ENCODE measurements around the gene ADRB2. TPM values are rescaled to one million over a fixed set of nuclear protein-coding genes. Genes with fewer than 3 reads are reported as not detected.
"Not testable (repeated sequence)": the region's sequence is repeated elsewhere in the genome, so short reads cannot be mapped to it uniquely, and the experiment has no call there.

Gene ADRB2
- total RNA-seq, 3 donors from 2014 or later (not counting 1 experiment from before 2014, with no cell fraction given): 47.1 to 78.9 (median 60.7) TPM

- no peak overlapping the region for H3K4me3 Mint-ChIP-seq
- peaks cover under 1 to 6% of the 10 kb centered on the region in 2 donors for H3K4me1 Mint-ChIP-seq
- no peaks in the 10 kb centered on the region for H3K36me3 Mint-ChIP-seq
- DNase-seq: no peak
- WGBS (ENCODE audit: insufficient coverage): 100% methylated on average over 1 of the region's 1 CpG
- H3K27ac Mint-ChIP-seq: no peak overlapping the region
- Histone ChIP-seq H3K27ac (ENCODE audit: low read length) (no peak overlapping the region), H3K27me3 (ENCODE audit: control insufficient read depth, insufficient read depth, low read length) (no peaks in the 10 kb centered on the region), H3K36me3 (ENCODE audit: control insufficient read depth, insufficient read depth, low read length) (no peaks in the 10 kb centered on the region), H3K4me3 (ENCODE audit: low read length) (no peak overlapping the region), H3K9me3 (ENCODE audit: control insufficient read depth, insufficient read depth, low read length) (no peaks in the 10 kb centered on the region), H3K4me1 (ENCODE audit: control insufficient read depth, insufficient read depth, low read length) (peaks cover 2% of the 10 kb centered on the region)
- no peaks in the 10 kb centered on the region for H3K9me3 Mint-ChIP-seq
- TF ChIP-seq, protein P1, sequence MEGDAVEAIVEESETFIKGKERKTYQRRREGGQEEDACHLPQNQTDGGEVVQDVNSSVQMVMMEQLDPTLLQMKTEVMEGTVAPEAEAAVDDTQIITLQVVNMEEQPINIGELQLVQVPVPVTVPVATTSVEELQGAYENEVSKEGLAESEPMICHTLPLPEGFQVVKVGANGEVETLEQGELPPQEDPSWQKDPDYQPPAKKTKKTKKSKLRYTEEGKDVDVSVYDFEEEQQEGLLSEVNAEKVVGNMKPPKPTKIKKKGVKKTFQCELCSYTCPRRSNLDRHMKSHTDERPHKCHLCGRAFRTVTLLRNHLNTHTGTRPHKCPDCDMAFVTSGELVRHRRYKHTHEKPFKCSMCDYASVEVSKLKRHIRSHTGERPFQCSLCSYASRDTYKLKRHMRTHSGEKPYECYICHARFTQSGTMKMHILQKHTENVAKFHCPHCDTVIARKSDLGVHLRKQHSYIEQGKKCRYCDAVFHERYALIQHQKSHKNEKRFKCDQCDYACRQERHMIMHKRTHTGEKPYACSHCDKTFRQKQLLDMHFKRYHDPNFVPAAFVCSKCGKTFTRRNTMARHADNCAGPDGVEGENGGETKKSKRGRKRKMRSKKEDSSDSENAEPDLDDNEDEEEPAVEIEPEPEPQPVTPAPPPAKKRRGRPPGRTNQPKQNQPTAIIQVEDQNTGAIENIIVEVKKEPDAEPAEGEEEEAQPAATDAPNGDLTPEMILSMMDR (IDR thresholded peaks at IDR 0.05): no peak
- intact Hi-C loops (cut with micrococcal nuclease): no loop called here
- no peak for ATAC-seq
- H3K27me3 Mint-ChIP-seq (ENCODE audit: low read depth in 2 of 2): peaks cover 9 to 23% of the 10 kb centered on the region in 2 donors
Measured at GRCh38 chr5:148798786-148799185, 27.6 kb upstream of the ADRB2 start.

GRCh38 chr5:148799737-148800527, 26.5 kb upstream of the ADRB2 start:
- H3K36me3 Mint-ChIP-seq: no peaks in the 10 kb centered on the region
- H3K4me3 Mint-ChIP-seq: no peak overlapping the region
- intact Hi-C loops (cut with micrococcal nuclease): no loop called here
- Histone ChIP-seq H3K4me3 (ENCODE audit: low read length) (no peak overlapping the region), H3K9me3 (ENCODE audit: control insufficient read depth, insufficient read depth, low read length) (no peaks in the 10 kb centered on the region), H3K27me3 (ENCODE audit: control insufficient read depth, insufficient read depth, low read length) (no peaks in the 10 kb centered on the region), H3K36me3 (ENCODE audit: control insufficient read depth, insufficient read depth, low read length) (no peaks in the 10 kb centered on the region), H3K4me1 (ENCODE audit: control insufficient read depth, insufficient read depth, low read length) (no peaks in the 10 kb centered on the region), H3K27ac (ENCODE audit: low read length) (no peak overlapping the region)
- DNase-seq (no peak), ATAC-seq (no peak)
- TF ChIP-seq, protein P1 (IDR thresholded peaks at IDR 0.05): no peak
- 83% methylated on average over 6 of the region's 9 CpGs for WGBS (ENCODE audit: insufficient coverage)
- H3K4me1 Mint-ChIP-seq: no peaks in the 10 kb centered on the region
- peaks cover 3 to 14% of the 10 kb centered on the region in 2 donors for H3K27me3 Mint-ChIP-seq (ENCODE audit: low read depth in 2 of 2)
- H3K9me3 Mint-ChIP-seq: no peaks in the 10 kb centered on the region
- H3K27ac Mint-ChIP-seq: no peak overlapping the region

GRCh38 chr5:148801682-148802276, 24.6 kb upstream of the ADRB2 start:
- TF ChIP-seq, protein P1 (IDR thresholded peaks at IDR 0.05): no peak
- DNase-seq (no peak), ATAC-seq (no peak)
- Mint-ChIP-seq H3K27ac (no peak overlapping the region), H3K9me3 (no peaks in the 10 kb centered on the region), H3K27me3 (ENCODE audit: low read depth in 2 of 2) (peaks cover 2 to 11% of the 10 kb centered on the region in 2 donors), H3K4me3 (no peak overlapping the region), H3K4me1 (no peaks in the 10 kb centered on the region), H3K36me3 (no peaks in the 10 kb centered on the region)
- WGBS (ENCODE audit: insufficient coverage): 70% methylated on average over 2 of the region's 4 CpGs
- H3K4me1 ChIP-seq (ENCODE audit: control insufficient read depth, insufficient read depth, low read length): peaks cover 11% of the 10 kb centered on the region
- intact Hi-C loops (cut with micrococcal nuclease): no loop called here
- no peaks in the 10 kb centered on the region for H3K36me3 ChIP-seq (ENCODE audit: control insufficient read depth, insufficient read depth, low read length)
- no peaks in the 10 kb centered on the region for H3K27me3 ChIP-seq (ENCODE audit: control insufficient read depth, insufficient read depth, low read length)
- H3K9me3 ChIP-seq (ENCODE audit: control insufficient read depth, insufficient read depth, low read length): no peaks in the 10 kb centered on the region
- H3K27ac ChIP-seq (ENCODE audit: low read length): no peak overlapping the region
- no peak overlapping the region for H3K4me3 ChIP-seq (ENCODE audit: low read length)

DNA sequence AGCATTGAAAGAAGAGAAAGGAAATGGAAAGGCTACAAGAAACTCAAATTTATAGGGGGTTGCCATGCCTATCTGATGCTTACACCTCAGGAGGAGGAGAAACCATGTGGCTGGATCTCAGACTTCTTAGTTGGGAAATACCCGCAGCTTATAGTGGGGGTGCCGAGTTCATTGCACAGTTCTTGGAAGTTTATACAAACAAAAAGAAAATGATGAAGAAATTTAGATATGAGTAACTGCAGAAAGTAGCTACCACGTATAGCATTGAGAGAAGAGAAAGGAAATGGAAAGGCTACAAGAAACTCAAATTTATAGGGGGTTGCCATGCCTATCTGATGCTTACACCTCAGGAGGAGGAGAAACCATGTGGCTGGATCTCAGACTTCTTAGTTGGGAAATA, 23.0 kb upstream of the ADRB2 start:
- intact Hi-C loops (cut with micrococcal nuclease); H3K4me1 Mint-ChIP-seq; H3K27me3 ChIP-seq (ENCODE audit: control insufficient read depth, insufficient read depth, low read length); H3K27ac Mint-ChIP-seq; ATAC-seq; H3K27ac ChIP-seq (ENCODE audit: low read length); H3K36me3 Mint-ChIP-seq; H3K4me3 ChIP-seq (ENCODE audit: low read length); DNase-seq; H3K9me3 ChIP-seq (ENCODE audit: control insufficient read depth, insufficient read depth, low read length); H3K9me3 Mint-ChIP-seq; H3K4me3 Mint-ChIP-seq; H3K36me3 ChIP-seq (ENCODE audit: control insufficient read depth, insufficient read depth, low read length): not testable (repeated sequence)
- H3K4me1 ChIP-seq (ENCODE audit: control insufficient read depth, insufficient read depth, low read length): peaks cover 21% of the 10 kb centered on the region
- peaks cover 2 to 11% of the 10 kb centered on the region in 2 donors for H3K27me3 Mint-ChIP-seq (ENCODE audit: low read depth in 2 of 2)
- WGBS (ENCODE audit: insufficient coverage): 83% methylated on average over 2 of the region's 3 CpGs
